Upper lobe of right lung (tissue), 1 donor: ENCODE data around the gene CHST2. TPM values are rescaled to one million over a fixed set of nuclear protein-coding genes. Genes with fewer than 3 reads are reported as not detected.

Experiments
- ATAC-seq: fragments of 200-7000 bp; cut with Tn5 transposase; one replicate; pipeline ENCODE4 v1.9.1; 2020; ENCODE audit warnings: mild to moderate bottlenecking, moderate library complexity
- DNase-seq: peaks from one replicate; pipeline ENCODE4 v3.0.0-alpha.2; 2020
- H3K27ac ChIP-seq: fragments of 200-600 bp; one replicate; pipeline ENCODE4 v1.8.0; 2022
- H3K27me3 ChIP-seq: fragments of 200-600 bp; one replicate; pipeline ENCODE4 v1.8.0; 2022; ENCODE audit warnings: mild to moderate bottlenecking
- H3K36me3 ChIP-seq: fragments of 200-600 bp; one replicate; pipeline ENCODE4 v1.8.0; 2022
- H3K4me1 ChIP-seq: fragments of 200-600 bp; one replicate; pipeline ENCODE4 v1.8.0; 2022
- H3K4me3 ChIP-seq: fragments of 200-600 bp; one replicate; pipeline ENCODE4 v1.8.0; 2022; ENCODE audit warnings: mild to moderate bottlenecking
- H3K9me3 ChIP-seq: fragments of 200-600 bp; one replicate; pipeline ENCODE4 v1.8.0; 2022
- CTCF ChIP-seq: fragments of 200-600 bp; IDR thresholded peaks from one replicate; pipeline ENCODE4 v1.8.0; 2022; ENCODE audit warnings: antibody characterized with exemption
- intact Hi-C: fragments of 100-400 bp; cut with DNase I; formaldehyde crosslinking; loops from one replicate; pipeline ENCODE4 v1.11.0; 2022
- total RNA-seq: library from RNA; stranded (reverse); fragmentation: NEBNext Ultra II Directional; extraction: Animal tissue kit (Norgen Biotek cat#: 25700); gene quantifications from one replicate; pipeline ENCODE4 v1.2.1, GENCODE V29; 2021
- donor health status: DM: no; HTN: yes; CAD: no; lungs with severe emphysema.

Gene CHST2
- total RNA-seq, 1 donor from 2014 or later = 8.2 TPM

- no peak for TF ChIP-seq CTCF
- no peak for DNase-seq
- H3K27me3 ChIP-seq = no peaks in the 10 kb centered on the region
- H3K36me3 ChIP-seq = no peaks in the 10 kb centered on the region
- no peak overlapping the region for H3K27ac ChIP-seq
- no peak for ATAC-seq
- no peak overlapping the region for H3K4me3 ChIP-seq
- H3K9me3 ChIP-seq = no peaks in the 10 kb centered on the region
- intact Hi-C loops = no loop called here
- H3K4me1 ChIP-seq = no peaks in the 10 kb centered on the region
Measured at GRCh38 chr3:143095813-143096212, 23.8 kb upstream of the CHST2 start.

- no peak for TF ChIP-seq CTCF
- intact Hi-C loops = no loop called here
- no peak for ATAC-seq
Measured at GRCh38 chr3:143098032-143098764, 21.4 kb upstream of the CHST2 start.

GRCh38 chr3:143099210-143099609, 20.4 kb upstream of the CHST2 start:
- intact Hi-C loops = no loop called here
- ATAC-seq (no peak), DNase-seq (no peak)
- H3K36me3 ChIP-seq = no peaks in the 10 kb centered on the region
- no peak for TF ChIP-seq CTCF
- H3K4me3 ChIP-seq = no peak overlapping the region
- H3K27ac ChIP-seq = no peak overlapping the region
- H3K4me1 ChIP-seq = no peaks in the 10 kb centered on the region
- H3K27me3 ChIP-seq = no peaks in the 10 kb centered on the region
- no peaks in the 10 kb centered on the region for H3K9me3 ChIP-seq

More at GRCh38 chr3:143098032-143098764, 21.4 kb upstream of the CHST2 start:
- H3K36me3 ChIP-seq = no peaks in the 10 kb centered on the region
- DNase-seq = no peak
- no peaks in the 10 kb centered on the region for H3K9me3 ChIP-seq
- H3K27me3 ChIP-seq = no peaks in the 10 kb centered on the region
- H3K4me1 ChIP-seq = no peaks in the 10 kb centered on the region
- no peak overlapping the region for H3K27ac ChIP-seq
- H3K4me3 ChIP-seq = no peak overlapping the region

- Histone ChIP-seq H3K36me3 (no peaks in the 10 kb centered on the region), H3K27me3 (no peaks in the 10 kb centered on the region), H3K4me3 (no peak overlapping the region), H3K9me3 (no peaks in the 10 kb centered on the region), H3K27ac (no peak overlapping the region), H3K4me1 (no peaks in the 10 kb centered on the region)
- no peak for ATAC-seq
- intact Hi-C loops = no loop called here
- DNase-seq = no peak
- no peak for TF ChIP-seq CTCF
Measured at GRCh38 chr3:143099690-143100089, 19.9 kb upstream of the CHST2 start.

GRCh38 chr3:143100451-143100850, 19.1 kb upstream of the CHST2 start:
- Histone ChIP-seq H3K27me3 (no peaks in the 10 kb centered on the region), H3K9me3 (peaks cover 5% of the 10 kb centered on the region), H3K4me3 (no peak overlapping the region), H3K4me1 (no peaks in the 10 kb centered on the region), H3K27ac (no peak overlapping the region), H3K36me3 (no peaks in the 10 kb centered on the region)
- ATAC-seq = no peak
- TF ChIP-seq CTCF = no peak
- intact Hi-C loops = no loop called here
- no peak for DNase-seq
